Right kidney (tissue), 1 donor: ENCODE measurements around the gene ALG9.
A peak's percentile ranks its signal among the peaks of the same experiment; 100 is the strongest.

Experiments used
- DNase-seq: peaks from one replicate; pipeline ENCODE4 v3.0.0-alpha.2; 2016

ALG9 gene

DNA sequence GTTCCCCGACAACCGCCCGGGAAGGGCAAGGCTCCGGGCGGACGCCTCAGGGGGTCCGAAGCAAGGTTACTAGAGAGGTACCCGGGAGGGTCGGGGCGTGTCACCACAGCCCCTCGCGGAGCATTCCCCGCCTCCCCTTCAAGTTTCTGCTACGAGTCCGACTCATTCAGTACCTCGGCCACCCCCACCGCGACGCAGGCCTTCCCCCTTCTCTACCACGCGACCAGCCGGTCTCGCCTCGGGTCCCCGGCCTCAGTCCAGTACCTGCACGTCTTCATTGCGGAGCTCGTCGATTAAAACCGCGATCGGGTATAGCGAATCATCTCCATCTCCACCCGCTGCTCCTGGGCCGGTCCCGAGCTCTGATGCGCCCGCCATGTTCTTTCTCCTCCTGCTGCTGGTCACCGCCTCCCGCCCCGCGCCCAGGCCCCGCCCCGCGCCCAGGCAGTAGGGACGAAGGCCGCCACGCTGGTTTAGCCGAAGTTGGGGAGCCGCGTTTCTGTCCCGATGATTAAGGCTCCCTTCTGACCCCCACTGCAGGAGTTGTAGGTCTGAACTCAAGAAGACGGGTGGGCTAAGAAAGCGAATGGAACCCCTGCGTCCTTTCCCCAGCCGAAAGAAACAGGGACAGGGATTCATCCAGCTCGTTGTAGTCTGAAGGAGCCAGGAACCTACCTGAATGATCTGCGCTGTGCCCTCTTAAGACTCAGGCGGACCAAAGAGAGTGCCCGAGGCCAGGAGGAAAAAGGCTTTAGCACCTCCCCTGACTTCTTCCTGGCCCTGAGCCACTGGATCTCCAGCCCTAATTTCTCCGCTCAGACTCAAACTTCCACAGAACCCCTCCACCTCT is 105.2 kb downstream of the ALG9 start, which contains the start of gene PPP2R1B:
PPP2R1B (minus strand) TSS at position 406 of the 850 bp plus-strand sequence; CDS start at position 378, 28 bp downstream.
- DNase-seq = peak; percentile 99

DNA sequence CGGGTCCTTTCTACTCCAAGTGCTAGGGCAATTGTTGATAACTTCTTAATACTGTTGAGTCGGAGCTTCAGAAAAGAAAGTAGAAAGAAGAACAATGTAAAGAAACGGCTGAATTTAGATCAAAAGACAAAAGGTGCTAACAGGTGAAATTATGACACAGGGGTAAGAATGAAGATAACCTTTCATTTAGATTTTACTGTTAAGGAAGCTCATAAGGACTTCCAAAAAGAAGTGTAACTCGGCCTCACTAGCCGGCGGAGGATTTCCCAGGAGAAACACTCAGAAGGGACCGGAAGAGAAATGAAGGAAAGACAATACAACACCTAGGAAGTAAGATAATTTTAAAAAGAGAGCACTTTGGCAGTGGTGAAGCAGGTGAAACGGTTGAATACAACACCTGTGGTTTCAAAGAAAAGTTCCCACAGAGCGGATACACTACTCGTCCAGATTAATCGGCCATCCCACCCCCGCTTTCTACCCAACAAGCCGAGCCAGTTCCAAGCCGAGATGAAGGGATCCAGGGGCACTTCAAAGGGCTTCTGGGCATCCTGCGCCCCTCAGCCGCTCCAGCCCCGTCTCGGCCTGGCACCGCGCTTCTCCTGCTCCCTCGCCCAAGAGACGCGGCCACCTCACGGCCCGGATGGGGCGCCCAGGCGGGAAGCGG is 105.9 kb downstream of the ALG9 start:
- no peak for DNase-seq

DNA sequence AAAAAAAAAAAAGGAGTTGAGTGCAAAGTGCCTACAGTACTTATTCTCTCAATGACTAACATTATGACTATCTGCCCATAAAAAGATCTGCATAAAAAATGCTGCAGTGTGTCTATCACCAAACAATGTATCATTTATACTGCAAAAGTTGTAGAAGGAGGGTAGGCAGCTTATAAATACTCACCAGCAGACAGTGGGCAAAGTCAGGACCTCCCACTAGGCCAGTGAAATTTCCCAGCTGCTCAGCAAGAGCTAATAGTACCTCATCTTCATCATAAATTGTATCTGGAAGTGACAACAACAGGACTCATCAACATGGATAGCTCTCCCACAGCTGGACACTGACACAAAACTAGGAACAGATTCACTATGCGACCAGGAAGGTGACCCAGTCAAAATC is 106.8 kb downstream of the ALG9 start:
- DNase-seq = no peak

DNA sequence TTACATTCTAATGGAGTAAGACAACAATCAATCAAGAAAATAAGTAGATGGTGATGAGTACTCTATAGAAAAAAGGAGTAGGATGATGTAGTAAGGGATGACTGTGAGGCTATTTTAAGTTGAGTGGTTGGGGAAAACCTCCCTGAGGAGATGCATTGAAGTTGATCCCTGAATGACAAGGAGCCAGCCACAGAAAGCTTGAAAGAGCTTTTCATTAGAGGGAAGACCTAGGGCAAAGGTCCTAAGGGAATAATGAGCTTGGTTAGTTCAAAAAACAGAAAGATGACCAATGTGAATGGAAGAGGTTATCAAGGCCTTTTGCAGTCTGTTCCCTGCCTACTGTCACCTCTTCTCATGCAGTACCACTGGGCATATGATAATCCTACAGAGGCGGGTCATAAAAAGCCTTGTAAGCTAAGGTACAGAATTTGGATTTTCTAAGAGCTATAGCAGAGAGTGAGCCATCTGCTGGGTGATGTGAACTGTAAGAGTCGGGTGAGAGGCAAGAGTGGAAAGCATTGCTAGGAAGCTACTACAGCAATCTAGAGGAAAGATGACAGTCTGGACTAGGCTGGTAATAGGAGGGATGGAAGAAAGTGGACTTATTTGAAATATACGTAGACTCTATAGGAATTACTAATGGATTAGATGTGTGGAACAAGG is 108.3 kb downstream of the ALG9 start:
- no peak for DNase-seq

DNA sequence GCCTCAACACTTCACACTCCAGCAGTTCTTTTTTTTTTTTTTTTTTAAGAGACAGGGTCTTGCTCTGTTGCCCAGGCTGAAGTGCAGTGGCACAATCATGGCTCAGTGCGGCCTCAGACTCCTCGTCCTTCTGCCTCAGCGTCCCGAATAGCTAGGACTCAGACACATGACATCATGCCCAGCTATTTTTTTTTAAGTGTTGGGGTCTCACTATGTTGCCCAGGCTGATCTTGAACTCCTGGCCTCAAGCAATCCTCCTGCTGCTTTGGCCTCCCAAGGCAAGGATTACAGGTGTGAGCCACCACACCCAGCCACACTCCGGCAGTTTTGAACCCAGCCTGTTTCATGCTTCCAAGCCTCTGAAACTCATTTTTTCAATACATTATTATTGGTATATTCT is 108.9 kb downstream of the ALG9 start:
- no peak for DNase-seq

DNA sequence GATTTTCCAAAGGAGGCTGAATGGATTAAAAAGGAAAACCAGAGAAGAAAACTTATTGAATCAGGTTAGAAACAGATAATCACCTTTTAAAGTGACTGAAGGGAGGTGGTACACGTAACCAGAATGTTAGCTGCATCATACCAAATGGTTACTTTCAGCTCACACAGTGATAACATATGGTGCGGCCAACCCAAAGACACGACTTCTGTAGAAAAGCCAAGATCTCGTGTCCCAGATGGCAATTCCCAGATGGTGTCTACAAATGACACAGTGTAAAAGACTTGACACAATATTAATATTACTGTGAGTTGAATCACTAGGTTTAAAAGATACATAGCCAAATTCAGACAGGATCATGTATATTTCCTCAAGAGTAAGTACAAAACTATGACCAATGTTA is 110.3 kb downstream of the ALG9 start:
- no peak for DNase-seq

DNA sequence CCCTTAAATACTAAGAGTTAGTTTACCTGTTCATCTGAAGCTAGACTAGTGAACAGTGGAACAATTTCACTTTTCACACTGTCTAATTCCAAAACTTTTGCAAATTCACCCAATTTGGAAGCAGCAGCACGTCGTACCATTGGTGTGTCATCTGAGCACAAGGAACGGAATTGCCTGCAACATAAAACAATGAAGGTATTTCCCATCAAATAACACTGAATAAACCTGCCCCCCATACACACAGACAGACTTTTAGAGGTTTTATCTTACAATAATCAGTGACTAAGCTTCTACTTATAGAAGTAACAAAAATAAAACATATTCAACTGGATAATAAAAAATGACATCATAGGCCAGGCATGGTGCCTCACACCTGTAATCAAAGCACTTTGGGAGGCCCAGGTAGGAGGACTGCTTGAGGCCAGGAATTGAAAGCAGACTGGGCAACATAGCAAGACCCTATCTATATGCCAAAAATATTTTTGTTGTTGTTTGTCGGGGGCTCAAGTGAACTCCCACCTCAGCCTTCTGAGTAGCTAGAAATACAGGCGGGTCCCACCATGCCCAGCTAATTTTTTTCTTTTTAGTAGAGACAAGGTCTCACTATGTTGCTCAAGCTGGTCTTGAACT is 111.5 kb downstream of the ALG9 start:
- no peak for DNase-seq

DNA sequence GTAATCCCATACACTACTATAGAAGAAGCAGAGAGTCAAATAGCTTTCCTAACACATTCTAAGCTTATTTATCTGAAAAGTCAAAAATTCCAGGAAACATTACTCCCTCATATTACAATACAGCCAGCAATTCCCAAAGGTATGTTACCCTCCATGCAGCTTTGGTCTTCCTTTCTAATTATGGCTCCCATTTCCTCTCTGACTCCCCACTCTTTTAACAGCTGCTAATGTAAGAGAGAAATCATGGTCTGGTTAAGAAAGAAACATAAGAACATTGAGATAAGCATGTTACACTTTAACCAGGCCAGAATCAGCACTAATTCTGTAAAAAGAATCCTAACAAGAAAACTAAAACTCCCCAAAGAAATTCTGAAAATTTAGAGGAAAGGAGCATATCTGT is 112.0 kb downstream of the ALG9 start:
- DNase-seq = no peak

DNA sequence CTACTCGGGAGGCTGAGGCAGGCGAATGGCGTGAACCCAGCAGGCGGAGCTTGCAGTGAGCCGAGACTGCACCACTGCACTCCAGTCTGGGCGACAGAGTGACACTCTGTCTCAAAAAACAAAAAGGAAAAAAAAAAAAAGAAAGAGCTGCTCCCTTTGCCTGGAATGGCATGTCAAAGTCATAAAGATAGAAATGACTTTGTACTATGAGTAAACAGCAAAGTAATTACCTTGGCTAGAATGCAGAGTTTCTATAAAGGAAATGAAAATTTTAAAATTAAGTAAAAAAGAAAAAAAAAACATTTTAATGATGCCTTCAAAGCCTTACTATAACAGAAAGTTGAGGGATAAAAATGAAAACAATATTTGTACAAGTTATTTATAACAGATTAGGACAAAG is 115.3 kb downstream of the ALG9 start:
- no peak for DNase-seq

DNA sequence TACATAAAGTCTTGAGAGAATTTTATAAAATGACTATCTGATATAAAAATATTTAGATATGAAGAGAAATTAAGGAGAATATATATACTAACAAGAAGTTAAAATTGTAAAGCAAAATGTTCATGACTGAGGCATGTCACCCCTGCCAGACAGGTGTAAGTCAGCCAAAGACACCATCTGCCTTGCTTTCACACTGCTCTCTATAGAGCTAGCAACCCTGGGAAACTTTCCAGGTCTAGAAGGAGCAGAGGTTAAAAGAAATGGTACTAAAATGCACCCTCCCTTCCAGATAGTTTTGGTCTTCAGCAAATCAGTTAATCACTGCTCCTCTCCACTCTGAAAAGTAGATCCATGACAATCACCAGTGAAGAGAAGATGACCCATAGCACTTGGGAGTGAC is 121.7 kb downstream of the ALG9 start:
- no peak for DNase-seq

DNA sequence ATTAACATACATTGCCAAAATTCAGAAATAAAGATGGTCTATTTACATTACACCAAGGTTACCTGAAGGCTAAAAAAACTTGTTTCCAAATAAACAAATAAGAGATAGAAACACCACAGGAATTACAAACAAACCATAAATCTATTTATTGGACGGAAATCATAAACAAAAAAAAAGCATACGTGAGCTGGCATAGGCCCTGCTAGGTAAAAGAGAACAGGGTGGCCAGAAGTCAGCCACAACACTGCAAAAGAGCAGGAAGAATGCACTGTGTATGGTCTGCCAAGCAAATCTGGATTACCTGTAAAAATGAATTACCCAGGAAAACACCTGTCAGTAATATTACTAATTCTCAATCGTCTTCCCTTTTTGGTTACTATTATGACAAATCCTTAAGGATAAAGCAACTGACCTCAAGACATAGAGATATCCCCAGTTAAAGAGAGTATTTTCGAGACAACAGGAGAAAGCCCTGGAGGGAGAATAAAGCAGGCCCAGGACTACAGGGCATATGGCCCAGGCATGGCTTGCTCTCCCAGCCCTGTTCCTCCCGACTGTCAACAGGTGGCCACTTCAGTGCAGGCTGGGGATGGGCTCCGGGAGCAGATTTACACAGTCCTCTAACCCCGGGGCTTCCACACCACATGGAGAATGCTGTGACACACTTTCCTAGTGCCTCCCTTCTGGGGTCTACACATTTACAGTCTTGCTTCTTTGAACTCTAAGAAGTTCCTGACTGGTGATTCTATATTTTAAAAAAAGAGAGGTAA is 123.2 kb downstream of the ALG9 start:
- no peak for DNase-seq

DNA sequence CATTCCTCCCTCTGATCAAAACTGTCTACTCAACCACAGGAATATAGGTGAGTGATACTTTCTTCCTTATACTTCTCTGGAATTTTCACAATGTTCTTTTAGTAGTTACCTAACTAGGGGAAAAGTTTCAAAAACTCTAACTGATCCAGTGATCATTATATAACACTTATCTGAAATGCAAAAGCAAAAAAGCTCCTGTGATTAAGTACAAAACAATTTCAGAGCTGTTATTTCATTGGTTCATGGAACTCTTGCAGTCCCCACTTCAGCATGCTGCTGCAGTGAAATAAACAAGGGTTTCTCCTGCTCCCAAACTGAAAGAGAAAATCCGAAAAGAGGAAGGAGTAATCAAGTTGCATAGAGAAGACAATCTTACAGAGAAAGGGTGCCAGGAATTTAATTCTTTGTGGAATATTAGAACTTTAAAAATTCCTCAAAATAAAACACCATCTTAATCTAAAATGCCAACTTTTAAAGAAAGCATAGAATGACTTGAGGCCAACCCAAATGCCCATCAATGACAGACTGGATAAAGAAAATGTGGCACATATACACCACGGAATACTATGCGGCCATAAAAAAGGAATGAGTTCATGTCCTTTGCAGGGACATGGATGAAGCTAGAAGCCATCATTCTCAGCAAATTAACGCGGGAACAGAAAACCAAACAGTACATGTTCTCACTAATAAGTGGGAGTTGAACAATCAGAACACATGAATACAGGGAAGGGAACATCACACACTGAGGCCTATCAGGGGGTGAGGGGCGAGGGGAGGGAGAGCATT is 125.5 kb downstream of the ALG9 start:
- no peak for DNase-seq

DNA sequence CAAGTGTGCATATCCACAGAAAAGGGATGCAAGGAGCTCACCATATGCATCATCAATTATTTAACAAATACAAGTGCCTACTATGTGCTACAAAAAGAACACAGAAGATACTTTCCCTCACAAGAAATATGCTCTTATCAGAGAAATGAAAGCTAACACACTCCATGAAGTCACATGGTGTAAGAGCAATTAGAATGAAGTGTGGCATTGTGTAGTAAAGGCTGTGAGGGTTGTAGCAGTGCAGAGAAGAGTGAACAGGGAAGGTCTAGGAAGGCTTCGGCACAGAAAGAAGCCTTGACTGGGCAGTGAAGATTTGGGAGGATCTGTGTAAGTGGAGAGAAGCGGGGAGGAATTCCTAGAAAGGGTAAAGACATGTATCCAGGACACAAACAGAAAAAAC is 127.7 kb downstream of the ALG9 start:
- DNase-seq = no peak

DNA sequence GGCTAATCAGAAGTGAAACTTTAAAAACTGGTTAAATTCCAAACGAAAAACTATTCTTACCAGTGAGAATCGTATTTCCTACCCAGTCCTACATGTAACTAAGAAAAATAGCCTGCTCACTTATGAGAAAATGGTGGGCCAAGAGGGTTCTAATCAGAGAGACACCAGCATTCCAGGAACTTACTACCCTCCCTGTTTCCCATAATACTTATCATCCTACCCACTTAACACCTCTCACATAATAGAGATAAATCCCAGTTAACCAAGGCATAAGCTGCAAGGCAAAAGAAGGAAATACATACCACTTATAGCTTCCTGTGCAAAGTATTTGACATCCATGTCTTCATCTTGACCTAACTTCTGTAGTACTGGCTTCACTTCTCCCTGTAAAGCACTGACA is 129.6 kb downstream of the ALG9 start:
- no peak for DNase-seq

DNA sequence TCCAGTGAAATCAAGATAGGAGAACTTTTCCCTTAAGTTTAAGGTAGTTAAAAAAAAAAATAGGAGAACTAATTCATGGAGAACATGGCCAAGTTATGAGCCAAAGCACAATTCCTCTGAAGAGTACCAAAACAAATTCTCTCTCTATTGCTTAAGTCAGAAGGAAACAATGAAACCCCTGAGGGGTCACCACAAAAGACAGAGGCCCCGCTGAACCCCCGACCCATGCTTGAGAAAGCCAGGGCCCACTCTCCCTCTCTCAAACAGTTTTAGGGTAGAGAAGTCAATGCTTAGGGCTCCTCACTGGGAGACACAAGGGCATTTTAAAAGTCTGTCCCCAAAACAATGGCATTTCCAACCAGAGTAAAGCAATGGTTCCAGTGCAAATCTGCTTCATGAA is 132.1 kb downstream of the ALG9 start:
- DNase-seq = no peak

DNA sequence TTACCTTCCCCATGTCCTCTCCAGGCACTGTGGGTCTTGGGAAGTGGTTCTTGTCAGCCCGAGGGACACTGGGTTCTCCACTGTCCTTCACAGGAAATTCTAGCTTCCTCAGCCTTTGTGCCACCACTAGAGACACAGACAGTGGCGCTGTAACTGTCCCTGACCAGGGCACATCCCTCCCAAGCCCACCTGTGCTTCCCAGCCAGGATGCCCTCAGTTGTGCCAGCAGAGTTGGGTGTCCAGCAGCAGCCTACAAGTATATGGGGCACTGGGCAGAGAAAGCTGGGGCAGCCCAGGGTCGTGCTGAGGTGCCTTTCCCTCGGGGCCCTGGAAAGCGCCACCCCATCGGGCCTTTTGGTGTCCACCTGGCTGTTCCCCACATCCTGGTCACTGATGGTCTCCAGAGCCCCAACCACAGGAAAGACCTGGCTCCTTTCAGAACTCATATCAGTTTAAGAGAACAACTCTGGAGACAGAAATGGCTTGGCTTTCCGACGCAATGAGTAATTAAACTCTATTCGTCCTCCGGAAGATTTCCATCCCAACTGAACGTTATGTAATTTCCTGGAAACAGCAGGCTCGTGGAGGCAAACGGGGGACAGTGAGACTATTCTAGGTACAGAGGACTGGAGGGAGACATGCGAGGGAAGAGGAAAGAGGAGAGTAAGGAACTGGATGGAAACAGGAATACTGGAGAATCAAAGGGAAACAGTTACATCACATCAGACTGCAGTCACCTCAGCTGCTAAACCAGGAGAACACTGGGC is 133.8 kb downstream of the ALG9 start:
- peak; percentile 9 for DNase-seq

DNA sequence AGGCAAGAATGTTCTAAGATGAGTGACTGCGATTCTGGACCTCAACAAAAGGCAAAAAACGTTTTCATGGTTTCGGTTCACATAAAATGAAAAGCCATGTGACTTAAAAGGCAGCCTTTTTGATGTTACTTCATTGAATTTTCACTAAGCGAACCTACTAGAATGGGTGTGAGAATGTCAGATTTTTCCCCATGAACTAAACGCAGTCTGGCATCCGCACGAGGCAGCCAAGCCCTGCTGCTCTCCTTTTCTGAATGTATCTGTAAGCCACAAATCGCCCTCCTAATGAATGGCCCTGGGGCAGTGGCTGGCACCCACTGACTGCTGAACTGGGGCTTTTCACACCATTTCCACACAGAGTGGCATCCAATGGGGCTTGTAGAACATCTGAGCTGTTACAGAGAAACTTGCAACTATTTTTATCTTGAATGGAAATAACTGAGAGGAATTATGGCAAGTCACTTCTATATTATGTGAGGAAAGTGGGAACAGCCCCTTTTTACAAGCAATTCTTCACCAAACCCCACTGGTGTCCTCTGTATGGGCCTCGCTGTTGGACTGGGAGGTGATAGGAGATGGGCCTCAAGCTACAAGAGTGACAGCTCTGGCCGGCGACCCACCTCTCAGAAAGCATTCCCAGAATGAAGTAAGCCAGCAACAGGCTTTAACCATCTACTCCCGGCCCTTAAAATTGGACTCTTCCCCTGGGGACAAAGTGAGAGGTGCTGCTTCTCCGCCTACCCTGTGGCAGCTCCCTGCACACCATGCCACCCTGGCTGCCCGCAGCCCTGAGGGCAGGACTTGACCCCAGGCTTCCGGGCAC is 134.5 kb downstream of the ALG9 start:
- no peak for DNase-seq
